ENCODE data around the gene GIPC2. TPM values are rescaled to one million over a fixed set of nuclear protein-coding genes. Genes with fewer than 3 reads are reported as not detected.

The GIPC2 gene
- total and polyA plus RNA-seq, 8 donors: 6.3 to 22.1 (median 12.9) TPM

DNA sequence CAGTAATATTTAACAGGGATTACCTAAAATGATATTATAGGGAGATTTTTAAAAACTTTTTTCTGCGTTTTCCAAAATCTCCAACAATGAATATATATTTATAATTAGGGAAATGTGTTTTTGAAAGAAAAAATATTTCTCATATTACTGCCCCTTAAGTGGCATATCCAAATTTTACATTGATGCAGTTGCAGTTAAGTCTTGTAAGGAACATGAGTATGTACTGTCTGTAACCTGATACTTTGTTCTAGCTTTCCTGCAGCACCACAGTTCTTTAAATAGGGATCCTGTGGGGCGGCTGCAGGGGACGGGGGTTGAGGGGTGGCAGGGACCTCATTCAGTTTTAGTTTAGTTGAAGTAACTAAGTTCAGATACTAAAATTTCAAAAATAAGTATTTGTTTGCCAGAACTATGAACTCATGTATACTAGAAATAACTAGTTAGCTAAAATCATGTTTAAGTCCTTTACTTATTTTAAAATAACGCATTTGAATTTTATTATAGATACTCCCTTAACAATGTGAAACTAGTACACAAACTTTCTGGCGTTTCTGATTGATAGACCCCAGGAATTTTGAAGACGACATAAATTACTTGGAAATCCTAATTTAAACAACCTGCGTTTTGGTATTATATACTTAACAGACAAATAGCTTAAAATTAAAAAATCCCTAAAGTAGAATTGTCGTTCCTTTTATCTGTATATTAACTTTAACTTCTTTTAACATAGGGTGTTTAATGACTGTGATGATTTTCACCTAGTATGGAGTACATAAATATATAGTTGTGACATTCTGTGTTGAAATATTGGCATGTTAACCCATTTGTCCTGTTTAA is 41.7 kb upstream of the GIPC2 start:
- WGBS, 2 donors: 3 to 5% methylated on average over 8 of the region's 8 CpGs
- no peaks in the 10 kb centered on the region for H3K36me3 ChIP-seq
- TF ChIP-seq, protein P1, sequence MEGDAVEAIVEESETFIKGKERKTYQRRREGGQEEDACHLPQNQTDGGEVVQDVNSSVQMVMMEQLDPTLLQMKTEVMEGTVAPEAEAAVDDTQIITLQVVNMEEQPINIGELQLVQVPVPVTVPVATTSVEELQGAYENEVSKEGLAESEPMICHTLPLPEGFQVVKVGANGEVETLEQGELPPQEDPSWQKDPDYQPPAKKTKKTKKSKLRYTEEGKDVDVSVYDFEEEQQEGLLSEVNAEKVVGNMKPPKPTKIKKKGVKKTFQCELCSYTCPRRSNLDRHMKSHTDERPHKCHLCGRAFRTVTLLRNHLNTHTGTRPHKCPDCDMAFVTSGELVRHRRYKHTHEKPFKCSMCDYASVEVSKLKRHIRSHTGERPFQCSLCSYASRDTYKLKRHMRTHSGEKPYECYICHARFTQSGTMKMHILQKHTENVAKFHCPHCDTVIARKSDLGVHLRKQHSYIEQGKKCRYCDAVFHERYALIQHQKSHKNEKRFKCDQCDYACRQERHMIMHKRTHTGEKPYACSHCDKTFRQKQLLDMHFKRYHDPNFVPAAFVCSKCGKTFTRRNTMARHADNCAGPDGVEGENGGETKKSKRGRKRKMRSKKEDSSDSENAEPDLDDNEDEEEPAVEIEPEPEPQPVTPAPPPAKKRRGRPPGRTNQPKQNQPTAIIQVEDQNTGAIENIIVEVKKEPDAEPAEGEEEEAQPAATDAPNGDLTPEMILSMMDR (IDR thresholded peaks at IDR 0.05): no peak
- H3K4me3 ChIP-seq: peak overlapping the region in 3 of 4 donors; percentile 35 to 52 (median 51)
- peak overlapping the region; percentile 74 to 97 (median 86) for H3K27ac ChIP-seq
- H3K9me3 ChIP-seq: no peaks in the 10 kb centered on the region
- peak; percentile 54 for FAIRE-seq
- intact Hi-C loops (cut with DNase I): no loop called here
- ATAC-seq: peak; percentile 39 to 60 (median 53)
- H3K4me1 ChIP-seq: peaks cover 10 to 26% (median 23%) of the 10 kb centered on the region in 3 donors
- no peak for DNase-seq
- no peaks in the 10 kb centered on the region for H3K27me3 ChIP-seq

DNA sequence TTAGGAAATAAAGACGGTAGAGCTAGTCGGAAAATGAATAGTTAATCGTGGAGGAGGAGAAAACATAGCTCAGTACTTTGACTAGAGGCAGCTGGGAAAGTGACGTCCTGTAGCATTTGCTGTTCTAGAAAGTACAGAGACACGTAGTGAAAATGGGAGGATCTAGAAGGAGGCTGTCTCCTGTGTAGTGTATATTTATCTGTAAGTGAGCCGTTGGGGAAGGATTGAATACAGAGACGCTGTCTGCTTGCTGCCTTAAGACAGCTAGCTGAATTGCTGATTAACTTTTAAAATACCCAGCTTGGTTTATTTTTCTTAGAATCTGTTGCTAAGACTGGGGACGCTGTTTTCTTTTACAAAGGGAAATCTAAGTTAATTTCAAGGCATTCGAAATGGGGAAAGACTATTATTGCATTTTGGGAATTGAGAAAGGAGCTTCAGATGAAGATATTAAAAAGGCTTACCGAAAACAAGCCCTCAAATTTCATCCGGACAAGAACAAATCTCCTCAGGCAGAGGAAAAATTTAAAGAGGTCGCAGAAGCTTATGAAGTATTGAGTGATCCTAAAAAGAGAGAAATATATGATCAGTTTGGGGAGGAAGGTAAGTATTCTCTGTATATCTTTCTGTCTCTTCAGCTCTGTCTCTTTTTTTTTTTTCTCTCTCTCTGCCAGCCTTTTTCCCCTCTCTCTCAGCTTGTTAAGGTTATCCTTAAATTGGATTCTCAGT is 40.9 kb upstream of the GIPC2 start, which contains the start of gene DNAJB4:
DNAJB4 (plus strand) TSS at position 221 of the 729 bp plus-strand sequence; CDS start at position 393, 172 bp downstream.
- Histone ChIP-seq H3K4me3 (peak within 1 kb of the TSS; percentile 18 to 52 (median 43)), H3K27me3 (no peaks in the 10 kb centered on the region), H3K4me1 (peaks cover 9 to 25% (median 24%) of the 10 kb centered on the region in 3 donors), H3K9me3 (no peaks in the 10 kb centered on the region), H3K36me3 (no peaks in the 10 kb centered on the region), H3K27ac (peak within 1 kb of the TSS; percentile 74 to 97 (median 86))
- ATAC-seq: peak; percentile 85 to 97 (median 92)
- intact Hi-C loops (cut with DNase I): no loop called here
- TF ChIP-seq, protein P1 (IDR thresholded peaks at IDR 0.05): no peak
- peak in 4 of 6 donors; percentile 30 to 90 (median 73) for DNase-seq
- FAIRE-seq: peak; percentile 91
- 0% methylated on average over 12 of the region's 12 CpGs for WGBS, 2 donors

DNA sequence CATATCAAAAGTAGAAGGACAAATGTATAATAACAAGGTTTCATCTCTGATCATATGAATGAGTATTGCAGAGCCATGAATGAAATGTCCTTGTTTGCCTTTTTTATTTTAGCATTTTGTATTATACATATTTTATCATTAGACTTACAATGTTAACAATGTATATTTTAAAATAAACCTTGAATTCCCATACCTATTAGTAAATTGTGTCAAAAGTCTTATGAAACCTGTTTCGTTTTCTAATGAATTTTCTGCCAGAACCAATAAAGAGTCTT is 40.4 kb upstream of the GIPC2 start:
- ATAC-seq (no peak), FAIRE-seq (no peak), DNase-seq (no peak)
- Histone ChIP-seq H3K27me3 (no peaks in the 10 kb centered on the region), H3K4me1 (peaks cover 9 to 27% (median 23%) of the 10 kb centered on the region in 3 donors), H3K4me3 (peak overlapping the region; percentile 18 to 52 (median 43)), H3K36me3 (no peaks in the 10 kb centered on the region), H3K27ac (peak overlapping the region; percentile 74 to 97 (median 86)), H3K9me3 (no peaks in the 10 kb centered on the region)
- TF ChIP-seq, protein P1 (IDR thresholded peaks at IDR 0.05): no peak
- 1 to 2% methylated on average over 1 of the region's 1 CpG for WGBS, 2 donors
- intact Hi-C loops (cut with DNase I): no loop called here

DNA sequence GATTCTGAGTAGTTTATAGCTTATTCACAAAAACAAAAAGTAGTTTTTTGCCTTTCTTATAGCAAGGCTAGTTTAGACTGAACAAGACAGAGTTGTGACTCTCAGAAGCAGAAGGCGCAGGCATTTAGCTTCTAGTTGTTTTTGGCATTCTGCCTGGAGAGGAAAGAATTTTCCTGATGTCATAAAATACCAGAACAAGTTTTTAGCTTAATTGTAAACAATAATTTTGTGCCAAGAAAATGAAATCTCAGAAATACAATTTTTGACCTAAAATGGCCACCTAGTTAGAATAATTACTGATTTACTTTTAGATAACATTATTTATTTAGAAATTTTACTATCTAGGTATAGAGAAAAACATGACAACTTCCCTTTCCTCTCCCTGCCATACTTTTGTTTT is 40.0 kb upstream of the GIPC2 start:
- H3K27me3 ChIP-seq: no peaks in the 10 kb centered on the region
- peak overlapping the region; percentile 74 to 97 (median 86) for H3K27ac ChIP-seq
- peak overlapping the region; percentile 18 to 52 (median 43) for H3K4me3 ChIP-seq
- H3K4me1 ChIP-seq: peaks cover 9 to 31% (median 26%) of the 10 kb centered on the region in 3 donors
- WGBS, 2 donors: 0 to 2% methylated on average over 1 of the region's 1 CpG
- ATAC-seq (peak; percentile 35 to 67 (median 56)), FAIRE-seq (peak; percentile 96), DNase-seq (peak in 1 of 6 donors; percentile 36)
- H3K36me3 ChIP-seq: no peaks in the 10 kb centered on the region
- no peaks in the 10 kb centered on the region for H3K9me3 ChIP-seq
- intact Hi-C loops (cut with DNase I): no loop called here
- TF ChIP-seq, protein P1 (IDR thresholded peaks at IDR 0.05): no peak

All from pancreas (tissue), 10 donors.